Lower lobe of right lung (tissue), 2 donors: ENCODE measurements around the gene MBNL2. TPM values are rescaled to one million over a fixed set of nuclear protein-coding genes. Genes with fewer than 3 reads are reported as not detected.
A peak's percentile ranks its signal among the peaks of the same experiment; 100 is the strongest.

Source experiments
- ATAC-seq, 2 donors: fragments of 200-7000 bp; cut with Tn5 transposase; one replicate each; pipeline ENCODE4 v1.9.1; 2020 to 2022; ENCODE audit warnings: mild to moderate bottlenecking in 2 of 2, moderate library complexity in 2 of 2
- DNase-seq: peaks from one replicate; pipeline ENCODE4 v3.0.0-alpha.2; 2020
- H3K27ac ChIP-seq: fragments of 200-600 bp; one replicate; pipeline ENCODE4 v1.8.0; 2022
- H3K27me3 ChIP-seq: fragments of 200-600 bp; one replicate; pipeline ENCODE4 v1.8.0; 2022; ENCODE audit warnings: low read depth
- H3K36me3 ChIP-seq: fragments of 200-600 bp; one replicate; pipeline ENCODE4 v1.8.0; 2022; ENCODE audit warnings: mild to moderate bottlenecking
- H3K4me1 ChIP-seq: fragments of 200-600 bp; one replicate; pipeline ENCODE4 v1.8.0; 2022
- H3K4me3 ChIP-seq: fragments of 200-600 bp; one replicate; pipeline ENCODE4 v1.8.0; 2022; ENCODE audit warnings: mild to moderate bottlenecking
- H3K9me3 ChIP-seq: fragments of 200-600 bp; one replicate; pipeline ENCODE4 v1.8.0; 2022
- intact Hi-C: fragments of 100-400 bp; cut with DNase I; formaldehyde crosslinking; loops from one replicate; pipeline ENCODE4 v1.11.0; 2022
- total RNA-seq: library from RNA; stranded (reverse); fragmentation: NEBNext Ultra II Directional; extraction: Animal tissue kit (Norgen Biotek cat#: 25700); gene quantifications from one replicate; pipeline ENCODE4 v1.2.1, GENCODE V29; 2021
- TF ChIP-seq, protein P1 (sequence below): fragments of 200-600 bp; IDR thresholded peaks from one replicate; pipeline ENCODE4 v1.8.0; 2022; ENCODE audit warnings: antibody characterized with exemption, mild to moderate bottlenecking
- donor health status: DM: no; HTN: yes; CAD: no; lungs with severe emphysema.

Gene MBNL2
- total RNA-seq, 1 donor from 2014 or later = 58.2 TPM

DNA sequence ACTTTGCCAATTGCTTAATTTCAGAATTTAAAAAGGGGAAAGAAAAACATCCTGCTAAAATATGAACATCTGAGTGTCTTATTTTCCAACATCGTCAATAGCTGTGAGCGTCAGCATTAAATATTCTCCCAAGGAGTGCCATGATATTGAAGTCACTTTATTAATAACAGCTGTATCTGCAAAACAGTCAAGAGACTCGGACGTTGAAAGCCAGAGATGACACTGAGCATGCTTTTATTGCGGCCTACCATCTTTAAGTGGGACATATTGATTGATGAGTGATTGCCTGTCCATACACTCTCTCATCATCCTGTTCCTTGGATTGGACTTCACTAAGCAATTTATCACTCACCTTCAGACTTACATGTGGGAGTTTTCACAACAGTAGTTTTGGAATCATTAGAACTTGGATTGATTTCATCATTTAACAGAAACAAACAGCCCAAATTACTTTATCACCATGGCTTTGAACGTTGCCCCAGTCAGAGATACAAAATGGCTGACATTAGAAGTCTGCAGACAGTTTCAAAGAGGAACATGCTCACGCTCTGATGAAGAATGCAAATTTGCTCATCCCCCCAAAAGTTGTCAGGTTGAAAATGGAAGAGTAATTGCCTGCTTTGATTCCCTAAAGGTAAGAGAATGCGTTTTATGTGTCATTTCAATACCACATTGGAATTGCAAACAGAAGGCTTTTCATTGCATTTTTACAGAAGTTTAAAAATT lies 53.8 kb downstream of the MBNL2 start:
- DNase-seq (no peak), ATAC-seq (no peak)
- Histone ChIP-seq H3K4me1 (peaks cover 77% of the 10 kb centered on the region), H3K4me3 (no peak overlapping the region), H3K27me3 (no peaks in the 10 kb centered on the region), H3K27ac (no peak overlapping the region), H3K9me3 (no peaks in the 10 kb centered on the region), H3K36me3 (peaks cover 17% of the 10 kb centered on the region)
- TF ChIP-seq, protein P1, sequence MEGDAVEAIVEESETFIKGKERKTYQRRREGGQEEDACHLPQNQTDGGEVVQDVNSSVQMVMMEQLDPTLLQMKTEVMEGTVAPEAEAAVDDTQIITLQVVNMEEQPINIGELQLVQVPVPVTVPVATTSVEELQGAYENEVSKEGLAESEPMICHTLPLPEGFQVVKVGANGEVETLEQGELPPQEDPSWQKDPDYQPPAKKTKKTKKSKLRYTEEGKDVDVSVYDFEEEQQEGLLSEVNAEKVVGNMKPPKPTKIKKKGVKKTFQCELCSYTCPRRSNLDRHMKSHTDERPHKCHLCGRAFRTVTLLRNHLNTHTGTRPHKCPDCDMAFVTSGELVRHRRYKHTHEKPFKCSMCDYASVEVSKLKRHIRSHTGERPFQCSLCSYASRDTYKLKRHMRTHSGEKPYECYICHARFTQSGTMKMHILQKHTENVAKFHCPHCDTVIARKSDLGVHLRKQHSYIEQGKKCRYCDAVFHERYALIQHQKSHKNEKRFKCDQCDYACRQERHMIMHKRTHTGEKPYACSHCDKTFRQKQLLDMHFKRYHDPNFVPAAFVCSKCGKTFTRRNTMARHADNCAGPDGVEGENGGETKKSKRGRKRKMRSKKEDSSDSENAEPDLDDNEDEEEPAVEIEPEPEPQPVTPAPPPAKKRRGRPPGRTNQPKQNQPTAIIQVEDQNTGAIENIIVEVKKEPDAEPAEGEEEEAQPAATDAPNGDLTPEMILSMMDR = no peak
- intact Hi-C loops = no loop called here

- intact Hi-C loops = no loop called here
- Histone ChIP-seq H3K36me3 (peaks cover 17% of the 10 kb centered on the region), H3K27ac (no peak overlapping the region), H3K4me3 (no peak overlapping the region), H3K4me1 (peaks cover 83% of the 10 kb centered on the region), H3K9me3 (no peaks in the 10 kb centered on the region), H3K27me3 (no peaks in the 10 kb centered on the region)
- no peak for DNase-seq
- TF ChIP-seq, protein P1 = no peak
- ATAC-seq = no peak
Measured at GRCh38 chr13:97276862-97277269, 54.7 kb downstream of the MBNL2 start.

DNA sequence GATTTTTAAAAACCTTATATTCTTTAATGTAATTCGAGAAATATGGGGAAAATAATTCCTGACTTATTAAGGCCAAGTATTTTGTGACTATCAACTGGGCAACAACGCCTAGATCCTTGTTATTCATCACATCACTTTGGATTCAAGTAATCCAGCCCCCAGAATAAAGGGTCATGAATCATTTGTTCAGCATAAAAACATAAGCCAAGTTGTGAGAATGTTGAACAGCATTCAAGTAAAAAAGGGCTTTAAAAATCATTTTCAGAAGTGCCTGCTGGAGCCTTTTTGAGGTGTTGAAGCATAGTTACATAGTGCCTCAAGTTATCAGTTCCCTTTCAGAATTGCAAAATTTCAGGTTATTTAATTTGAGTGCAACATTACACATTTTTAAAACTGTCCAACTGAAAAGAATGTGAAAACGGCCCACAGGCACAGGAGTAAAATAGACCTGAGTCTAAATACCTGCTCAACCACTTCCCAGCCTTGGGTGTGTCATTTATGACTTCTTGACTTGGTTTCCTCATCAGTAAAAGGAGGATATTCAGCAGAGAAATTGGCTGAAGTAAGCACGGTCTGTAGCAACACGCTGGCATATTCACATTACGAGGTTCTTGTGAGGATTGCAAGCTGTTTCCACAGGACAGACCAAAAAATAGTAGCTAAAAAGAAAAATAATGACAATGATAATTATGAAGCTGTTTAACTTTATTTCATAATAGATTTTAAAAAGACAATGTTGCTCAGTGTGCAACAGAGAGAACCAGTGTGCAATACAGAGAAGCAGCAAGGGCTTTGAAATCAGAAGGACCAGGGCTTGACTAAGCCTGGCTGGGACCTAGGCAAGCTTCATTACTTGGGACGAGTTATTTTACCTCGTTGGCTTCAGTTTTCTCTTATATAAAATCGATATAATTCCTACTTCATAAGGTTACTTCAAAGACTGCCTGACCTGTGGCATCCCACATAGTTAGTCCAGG lies 56.6 kb downstream of the MBNL2 start:
- no peak overlapping the region for H3K4me3 ChIP-seq
- ATAC-seq (peak; percentile 53 to 58), DNase-seq (no peak)
- H3K27me3 ChIP-seq = no peaks in the 10 kb centered on the region
- intact Hi-C loops = no loop called here
- H3K36me3 ChIP-seq = peaks cover 17% of the 10 kb centered on the region
- peak overlapping the region; percentile 7 for H3K27ac ChIP-seq
- TF ChIP-seq, protein P1 = no peak
- H3K9me3 ChIP-seq = no peaks in the 10 kb centered on the region
- peaks cover 88% of the 10 kb centered on the region for H3K4me1 ChIP-seq

- no peaks in the 10 kb centered on the region for H3K27me3 ChIP-seq
- TF ChIP-seq, protein P1 = no peak
- ATAC-seq (no peak), DNase-seq (no peak)
- H3K4me3 ChIP-seq = no peak overlapping the region
- H3K4me1 ChIP-seq = peaks cover 79% of the 10 kb centered on the region
- peaks cover 17% of the 10 kb centered on the region for H3K36me3 ChIP-seq
- no peaks in the 10 kb centered on the region for H3K9me3 ChIP-seq
- H3K27ac ChIP-seq = no peak overlapping the region
- intact Hi-C loops = no loop called here
Measured at GRCh38 chr13:97279913-97280312, 57.8 kb downstream of the MBNL2 start.

DNA sequence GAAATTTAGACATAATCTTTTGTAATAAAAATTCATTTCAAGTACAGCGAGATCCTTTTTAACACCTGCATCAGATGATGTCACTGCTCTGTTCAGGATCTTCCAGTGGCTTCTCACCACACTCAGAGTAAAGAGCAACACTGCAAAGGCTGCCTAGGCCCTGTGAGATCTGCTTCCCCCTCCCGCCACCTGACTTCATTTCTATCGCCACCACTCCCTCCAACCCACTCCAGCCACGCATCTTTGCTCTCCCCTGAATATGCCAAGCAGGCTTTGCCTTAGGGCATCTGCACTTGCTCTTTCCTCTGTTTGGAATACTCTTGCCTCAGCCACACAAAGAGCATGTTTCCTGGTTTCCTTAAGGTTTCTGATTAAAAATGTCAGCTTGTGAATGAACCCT lies 58.3 kb downstream of the MBNL2 start:
- ATAC-seq = peak in 1 of 2 donors; percentile 27
- no peak for DNase-seq
- TF ChIP-seq, protein P1 = no peak
- Histone ChIP-seq H3K36me3 (peaks cover 17% of the 10 kb centered on the region), H3K27me3 (no peaks in the 10 kb centered on the region), H3K4me1 (peaks cover 77% of the 10 kb centered on the region), H3K9me3 (no peaks in the 10 kb centered on the region), H3K4me3 (no peak overlapping the region), H3K27ac (no peak overlapping the region)
- intact Hi-C loops = no loop called here
